22Rv1 (cell line): ENCODE results near the gene SMAD4.

Experiments used
- ZFX ChIP-seq: fragments of 450-650 bp; IDR thresholded peaks from 2 replicates; pipeline ENCODE4 v1.6.1; 2017; ENCODE audit warnings: antibody characterized with exemption, borderline replicate concordance
- TF ChIP-seq, protein P1 (sequence below): fragments of 450-650 bp; IDR thresholded peaks from 2 replicates; pipeline ENCODE4 v1.5.1; 2017; ENCODE audit warnings: mild to moderate bottlenecking

DNA sequence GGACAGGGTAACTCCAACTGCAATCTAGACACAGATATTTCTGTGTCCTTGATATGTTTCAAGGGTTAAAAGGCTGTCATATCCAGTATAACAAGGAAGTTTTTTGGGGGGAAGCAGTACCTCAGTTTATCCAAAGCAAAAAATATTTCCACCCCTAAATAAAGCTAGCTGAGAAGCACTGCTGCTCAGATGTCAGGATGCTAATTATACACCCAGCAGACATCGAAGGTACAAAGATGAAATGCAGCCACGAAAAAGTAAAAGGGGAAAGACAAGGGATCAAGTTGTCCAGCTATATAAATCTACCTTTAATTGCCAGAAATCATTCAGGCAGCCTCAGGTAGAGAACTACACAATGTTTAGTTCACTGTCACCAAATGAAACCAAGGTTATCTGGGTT lies 36.0 kb upstream of the SMAD4 start:
- TF ChIP-seq, protein P1, sequence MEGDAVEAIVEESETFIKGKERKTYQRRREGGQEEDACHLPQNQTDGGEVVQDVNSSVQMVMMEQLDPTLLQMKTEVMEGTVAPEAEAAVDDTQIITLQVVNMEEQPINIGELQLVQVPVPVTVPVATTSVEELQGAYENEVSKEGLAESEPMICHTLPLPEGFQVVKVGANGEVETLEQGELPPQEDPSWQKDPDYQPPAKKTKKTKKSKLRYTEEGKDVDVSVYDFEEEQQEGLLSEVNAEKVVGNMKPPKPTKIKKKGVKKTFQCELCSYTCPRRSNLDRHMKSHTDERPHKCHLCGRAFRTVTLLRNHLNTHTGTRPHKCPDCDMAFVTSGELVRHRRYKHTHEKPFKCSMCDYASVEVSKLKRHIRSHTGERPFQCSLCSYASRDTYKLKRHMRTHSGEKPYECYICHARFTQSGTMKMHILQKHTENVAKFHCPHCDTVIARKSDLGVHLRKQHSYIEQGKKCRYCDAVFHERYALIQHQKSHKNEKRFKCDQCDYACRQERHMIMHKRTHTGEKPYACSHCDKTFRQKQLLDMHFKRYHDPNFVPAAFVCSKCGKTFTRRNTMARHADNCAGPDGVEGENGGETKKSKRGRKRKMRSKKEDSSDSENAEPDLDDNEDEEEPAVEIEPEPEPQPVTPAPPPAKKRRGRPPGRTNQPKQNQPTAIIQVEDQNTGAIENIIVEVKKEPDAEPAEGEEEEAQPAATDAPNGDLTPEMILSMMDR: no peak
- TF ChIP-seq ZFX: no peak
